ENCODE data around the gene OPA3. TPM values are rescaled to one million over a fixed set of nuclear protein-coding genes. Genes with fewer than 3 reads are reported as not detected.

The OPA3 gene
- total RNA-seq, 4 donors from 2014 or later, result 2.8 to 9.1 (median 5.1) TPM

- TF ChIP-seq POLR2A (IDR thresholded peaks at IDR 0.05), result no peak
- TF ChIP-seq CTCF (IDR thresholded peaks at IDR 0.05), result peak; percentile 97 to 98 (median 98)
- Histone ChIP-seq H3K4me1 (no peaks in the 10 kb centered on the region), H3K9me3 (no peaks in the 10 kb centered on the region), H3K27me3 (no peaks in the 10 kb centered on the region), H3K27ac (peak overlapping the region; percentile 94 to 99), H3K4me3 (peak overlapping the region; percentile 50 to 51), H3K36me3 (no peaks in the 10 kb centered on the region)
- intact Hi-C loops (cut with DNase I; ENCODE audit: low total_unique reads), result loop anchor here (2.0 kb wide), 1 partner anchor 40 kb away; no protein-coding TSS in a partner anchor
- DNase-seq, result peak; percentile 84 to 88
Observed at GRCh38 chr19:45478454-45479238, 106.0 kb downstream of the OPA3 start.

GRCh38 chr19:45477713-45478453 is 106.7 kb downstream of the OPA3 start:
- no peaks in the 10 kb centered on the region for H3K36me3 ChIP-seq
- no peak for DNase-seq
- intact Hi-C loops (cut with DNase I; ENCODE audit: low total_unique reads), result loop anchor here (2.0 kb wide), 1 partner anchor 39 kb away; no protein-coding TSS in a partner anchor
- peak overlapping the region; percentile 94 to 99 for H3K27ac ChIP-seq
- TF ChIP-seq CTCF (IDR thresholded peaks at IDR 0.05) (no peak), POLR2A (IDR thresholded peaks at IDR 0.05) (no peak)
- H3K4me1 ChIP-seq, result no peaks in the 10 kb centered on the region
- no peaks in the 10 kb centered on the region for H3K27me3 ChIP-seq
- H3K4me3 ChIP-seq, result peak overlapping the region; percentile 50 to 51
- H3K9me3 ChIP-seq, result no peaks in the 10 kb centered on the region

Other genes starting within 250 kb of the OPA3 start
- under 1 TPM in 1 of 4 donors, not detected in 3; 0.55 TPM for gene KLC3, start 244.1 kb downstream of the OPA3 start, total RNA-seq
- gene ERCC2, start 214.2 kb downstream of the OPA3 start, total RNA-seq, result 10 to 100 TPM in 2 of 4 donors, 1 to 10 TPM in 2; 1.8 to 16.6 (median 10.5) TPM
- gene PPP1R13L, start 179.7 kb downstream of the OPA3 start, total RNA-seq, result 10 to 100 TPM in 1 of 4 donors, 1 to 10 TPM in 2, under 1 TPM in 1; 0.51 to 30.2 (median 3.0) TPM
- 10 to 100 TPM in 1 of 4 donors, 1 to 10 TPM in 2, under 1 TPM in 1; 0.26 to 11.3 (median 3.5) TPM for gene POLR1G, start 178.2 kb downstream of the OPA3 start, total RNA-seq
- 100 to 1,000 TPM in 1 of 4 donors, 10 to 100 TPM in 3; 37.9 to 130 (median 68.0) TPM for gene ERCC1, start 160.9 kb downstream of the OPA3 start, total RNA-seq
- 10 to 100 TPM in 2 of 4 donors, 1 to 10 TPM in 1, not detected in 1; 8.1 to 52.1 (median 28.6) TPM for gene FOSB, start 116.8 kb downstream of the OPA3 start, total RNA-seq
- gene RTN2, start 87.8 kb downstream of the OPA3 start, total RNA-seq, result 1 to 10 TPM in 3 of 4 donors, not detected in 1; 5.9 to 9.0 (median 7.0) TPM
- gene PPM1N, start 86.4 kb downstream of the OPA3 start, total RNA-seq, result 10 to 100 TPM in 1 of 4 donors, not detected in 3; 42.5 TPM
- 100 to 1,000 TPM in 1 of 4 donors, 10 to 100 TPM in 3; 21.5 to 157 (median 38.3) TPM for gene VASP, start 77.3 kb downstream of the OPA3 start, total RNA-seq
- 10 to 100 TPM in 1 of 4 donors, 1 to 10 TPM in 2, under 1 TPM in 1; 0.62 to 13.5 (median 6.6) TPM for gene GPR4, start 17.4 kb upstream of the OPA3 start, total RNA-seq
- gene EML2, start 54.6 kb upstream of the OPA3 start, total RNA-seq, result 10 to 100 TPM in 2 of 4 donors, 1 to 10 TPM in 2; 1.2 to 18.4 (median 11.6) TPM
- gene GIPR, start 83.4 kb upstream of the OPA3 start, total RNA-seq, result under 1 TPM in 1 of 4 donors, not detected in 3; 0.98 TPM
- gene SNRPD2, start 107.2 kb upstream of the OPA3 start, total RNA-seq, result 100 to 1,000 TPM in 3 of 4 donors, 10 to 100 TPM in 1; 96.0 to 386 (median 310) TPM
- 10 to 100 TPM in 1 of 4 donors, 1 to 10 TPM in 2, not detected in 1; 6.5 to 18.2 (median 9.5) TPM for gene QPCTL, start 107.9 kb upstream of the OPA3 start, total RNA-seq
- 10 to 100 TPM in 3 of 4 donors, 1 to 10 TPM in 1; 7.0 to 36.1 (median 15.2) TPM for gene FBXO46, start 146.1 kb upstream of the OPA3 start, total RNA-seq
- not detected for gene MEIOSIN, start 148.6 kb upstream of the OPA3 start, total RNA-seq
- gene SIX5, start 184.4 kb upstream of the OPA3 start, total RNA-seq, result 10 to 100 TPM in 2 of 4 donors, 1 to 10 TPM in 2; 4.4 to 48.9 (median 12.5) TPM
- gene DMPK, start 197.7 kb upstream of the OPA3 start, total RNA-seq, result 100 to 1,000 TPM in 1 of 4 donors, 10 to 100 TPM in 3; 15.3 to 211 (median 43.8) TPM
- gene DMWD, start 208.0 kb upstream of the OPA3 start, total RNA-seq, result 100 to 1,000 TPM in 1 of 4 donors, 10 to 100 TPM in 2, 1 to 10 TPM in 1; 4.4 to 103 (median 36.9) TPM
- gene RSPH6A, start 230.5 kb upstream of the OPA3 start, total RNA-seq, result under 1 TPM in 2 of 4 donors, not detected in 2; 0.14 to 0.40 TPM